Astrocyte (in vitro differentiated cells and primary cell): Measurements from ENCODE around the gene MOB3A.

ENCODE experiments used
- CTCF ChIP-seq: IDR thresholded peaks from 2 replicates; pipeline ENCODE4 v1.5.1; 2011; ENCODE audit warnings: low read depth, mild to moderate bottlenecking, inconsistent platforms, low read length, moderate library complexity; ENCODE audit not compliant: insufficient read depth
- EZH2 ChIP-seq: IDR thresholded peaks from 2 replicates; pipeline ENCODE4 v1.6.1; 2012; ENCODE audit warnings: mild to moderate bottlenecking, low read length, inconsistent platforms; ENCODE audit not compliant: insufficient read depth

GRCh38 chr19:2144190-2144589, 48.1 kb upstream of the MOB3A start:
- no peak for TF ChIP-seq CTCF
- TF ChIP-seq EZH2 = no peak
